Liver (tissue), 9 donors: ENCODE measurements around the gene ZNF280D. TPM values are rescaled to one million over a fixed set of nuclear protein-coding genes. Genes with fewer than 3 reads are reported as not detected.

Source experiments
- DNase-seq: peaks from one replicate; pipeline ENCODE4 v3.0.0-alpha.2; 2017; ENCODE audit warnings: low spot score
- H3K27ac ChIP-seq, 2 donors: one replicate each; pipeline ENCODE4 v1.7.0; 2013; ENCODE audit warnings: inconsistent platforms in 2 of 2, low read length in 2 of 2, control low read depth in 1 of 2, low read depth in 1 of 2, mild to moderate bottlenecking in 1 of 2
- H3K27me3 ChIP-seq, 4 donors: one replicate each; pipeline versions ENCODE4 v1.6.1 to v1.7.0; 2013; ENCODE audit warnings: low read length in 3 of 4, inconsistent platforms in 1 of 4, mild to moderate bottlenecking in 1 of 4, moderate library complexity in 1 of 4; ENCODE audit not compliant: control insufficient read depth in 4 of 4, insufficient read depth in 4 of 4
- H3K36me3 ChIP-seq, 4 donors: one replicate each; pipeline versions ENCODE4 v1.6.1 to v1.7.0; 2013; ENCODE audit warnings: low read length in 3 of 4, mild to moderate bottlenecking in 3 of 4, low read depth in 1 of 4, moderate library complexity in 1 of 4; ENCODE audit not compliant: control insufficient read depth in 4 of 4, insufficient read depth in 3 of 4
- H3K4me1 ChIP-seq, 4 donors: one replicate each; pipeline versions ENCODE4 v1.6.1 to v1.7.0; 2013; ENCODE audit warnings: low read length in 3 of 4, mild to moderate bottlenecking in 3 of 4, moderate library complexity in 1 of 4; ENCODE audit not compliant: control insufficient read depth in 4 of 4, insufficient read depth in 4 of 4
- H3K4me3 ChIP-seq, 3 donors: one replicate each; pipeline versions ENCODE4 v1.6.1 to v1.7.0; 2013; ENCODE audit warnings: low read length in 3 of 3, control low read depth in 1 of 3, low read depth in 1 of 3, mild to moderate bottlenecking in 1 of 3
- H3K9ac ChIP-seq, 2 donors: one replicate each; pipeline ENCODE4 v1.7.0; 2013; ENCODE audit warnings: low read length in 2 of 2, mild to moderate bottlenecking in 2 of 2, moderate library complexity in 2 of 2, control low read depth in 1 of 2, low read depth in 1 of 2
- H3K9me3 ChIP-seq, 4 donors: one replicate each; pipeline versions ENCODE4 v1.6.1 to v1.7.0; 2013; ENCODE audit warnings: low read length in 3 of 4; ENCODE audit not compliant: control insufficient read depth in 4 of 4
- CTCF ChIP-seq: fragments of 150-350 bp; IDR thresholded peaks from 2 replicates; pipeline ENCODE4 v1.5.1; 2017; ENCODE audit warnings: improper control_type of control experiment, low read depth, low read length; ENCODE audit not compliant: missing input control
- EGR1 ChIP-seq, 2 donors: IDR thresholded peaks; 2 replicates each; pipeline ENCODE4 v1.6.1; 2016 to 2018; ENCODE audit warnings: antibody characterized with exemption in 2 of 2, low read depth in 2 of 2
- FOXA1 ChIP-seq: IDR thresholded peaks from 2 replicates; pipeline ENCODE4 v1.6.1; 2016; ENCODE audit warnings: antibody characterized with exemption
- FOXA2 ChIP-seq: IDR thresholded peaks from 2 replicates; pipeline ENCODE4 v1.6.1; 2016; ENCODE audit warnings: antibody characterized with exemption
- GABPA ChIP-seq, 2 donors: IDR thresholded peaks in 1 of 2; conservative IDR thresholded peaks in 1 of 2; 2 replicates each; pipeline ENCODE4 v1.6.1; 2016; ENCODE audit warnings: antibody characterized with exemption in 2 of 2, mild to moderate bottlenecking in 1 of 2, moderate library complexity in 1 of 2
- HNF4A ChIP-seq, 2 donors: conservative IDR thresholded peaks; 2 replicates each; pipeline ENCODE4 v1.6.1; 2016; ENCODE audit warnings: antibody characterized with exemption in 2 of 2, mild to moderate bottlenecking in 2 of 2
- HNF4G ChIP-seq: IDR thresholded peaks from 2 replicates; pipeline ENCODE4 v1.6.1; 2016; ENCODE audit warnings: antibody characterized with exemption
- JUND ChIP-seq, 2 donors: IDR thresholded peaks; 2 replicates each; pipeline ENCODE4 v1.6.1; 2016; ENCODE audit warnings: antibody characterized with exemption in 2 of 2
- NR2F2 ChIP-seq: IDR thresholded peaks from 2 replicates; pipeline ENCODE4 v1.6.1; 2016; ENCODE audit warnings: antibody characterized with exemption
- RAD21 ChIP-seq, 2 donors: IDR thresholded peaks; 2 replicates each; pipeline ENCODE4 v1.6.1; 2016; ENCODE audit warnings: antibody characterized with exemption in 2 of 2, mild to moderate bottlenecking in 2 of 2
- REST ChIP-seq: IDR thresholded peaks from 2 replicates; pipeline ENCODE4 v1.6.1; 2016; ENCODE audit warnings: antibody characterized with exemption, mild to moderate bottlenecking
- SP1 ChIP-seq: IDR thresholded peaks from 2 replicates; pipeline ENCODE4 v1.6.1; 2018; ENCODE audit warnings: antibody characterized with exemption, mild to moderate bottlenecking
- TAF1 ChIP-seq: conservative IDR thresholded peaks from 2 replicates; pipeline ENCODE4 v1.6.1; 2016; ENCODE audit warnings: antibody characterized with exemption, mild to moderate bottlenecking
- YY1 ChIP-seq: IDR thresholded peaks from 2 replicates; pipeline ENCODE4 v1.6.1; 2016; ENCODE audit warnings: antibody characterized with exemption, mild to moderate bottlenecking
- ZBTB33 ChIP-seq: IDR thresholded peaks from 2 replicates; pipeline ENCODE4 v1.6.1; 2016; ENCODE audit warnings: antibody characterized with exemption
- WGBS: extraction: QIAGEN DNeasy Blood & Tissue Kit; methylation state at CpG from one replicate; pipeline ENCODE4 v1.1.7; 2013; 5-methylcytosine and 5-hydroxymethylcytosine counted together
- polyA plus RNA-seq, 2 donors: library from polyadenylated mRNA; stranded (reverse) in 1 of 2; unstranded in 1 of 2; fragments of 200-250 nt in 1 of 2; fragments of >200 nt in 1 of 2; fragmentation: Nextera tagmentation in 1 of 2; extraction: Ambion mirVana in 1 of 2; gene quantifications; one replicate each; pipeline versions ENCODE4 v1.2.1 to v1.2.3, GENCODE V29; 2013 to 2015
- total RNA-seq, 2 donors: library from RNA; depleted of rRNA; stranded (reverse); fragments of >200 nt; gene quantifications; one replicate each; pipeline ENCODE4 v1.2.3, GENCODE V29; 2014
- donor health status: healthy.
- donor health status: healthy.
- donor health status: healthy.
- donor health status: healthy.
- donor health status: healthy.

ZNF280D gene
- total and polyA plus RNA-seq, 4 donors, result 5.2 to 32.6 (median 18.9) TPM

GRCh38 chr15:56693761-56694160, 39.5 kb downstream of the ZNF280D start:
- TF ChIP-seq YY1 (no peak), RAD21 (IDR thresholded peaks at IDR 0.05) (no peak), FOXA2 (no peak), NR2F2 (no peak), HNF4A (conservative IDR thresholded peaks at IDR 0.05) (no peak), SP1 (no peak), TAF1 (no peak), EGR1 (IDR thresholded peaks at IDR 0.05; ENCODE audit: low read depth in 2 of 2) (no peak), CTCF (no peak)
- no peaks in the 10 kb centered on the region for H3K9me3 ChIP-seq
- no peaks in the 10 kb centered on the region for H3K27me3 ChIP-seq
- WGBS, result 86% methylated on average over 3 of the region's 3 CpGs
- no peaks in the 10 kb centered on the region for H3K4me1 ChIP-seq
- no peak overlapping the region for H3K4me3 ChIP-seq
- H3K36me3 ChIP-seq, result peaks cover 0 to 11% (median 6%) of the 10 kb centered on the region in 4 donors
- no peak for DNase-seq
- no peak overlapping the region for H3K9ac ChIP-seq
- H3K27ac ChIP-seq, result no peak overlapping the region

- no peak overlapping the region for H3K27ac ChIP-seq
- no peak for DNase-seq
- TF ChIP-seq ZBTB33, result no peak
- TF ChIP-seq CTCF, result no peak
- no peak for TF ChIP-seq HNF4A (conservative IDR thresholded peaks at IDR 0.05)
- no peak for TF ChIP-seq RAD21 (IDR thresholded peaks at IDR 0.05)
- H3K4me1 ChIP-seq, result no peaks in the 10 kb centered on the region
- 99% methylated on average over 1 of the region's 1 CpG for WGBS
- H3K9me3 ChIP-seq, result no peaks in the 10 kb centered on the region
- H3K9ac ChIP-seq, result no peak overlapping the region
- H3K27me3 ChIP-seq, result no peaks in the 10 kb centered on the region
- no peak overlapping the region for H3K4me3 ChIP-seq
- H3K36me3 ChIP-seq, result peaks cover 1 to 4% (median 3%) of the 10 kb centered on the region in 4 donors
These were observed 42.6 kb downstream of the ZNF280D start for GRCh38 chr15:56690733-56691132.

- no peak overlapping the region for H3K9ac ChIP-seq
- TF ChIP-seq JUND (IDR thresholded peaks at IDR 0.05) (no peak), TAF1 (no peak), YY1 (no peak), CTCF (no peak), FOXA1 (no peak), HNF4G (no peak), RAD21 (IDR thresholded peaks at IDR 0.05) (no peak), REST (no peak), GABPA (IDR thresholded peaks at IDR 0.05 in 1 of 2, conservative IDR thresholded peaks at IDR 0.05 in 1 of 2) (no peak), EGR1 (IDR thresholded peaks at IDR 0.05; ENCODE audit: low read depth in 2 of 2) (no peak)
These were observed 49.4 kb downstream of the ZNF280D start for GRCh38 chr15:56683908-56684307.

More at GRCh38 chr15:56683908-56684307, 49.4 kb downstream of the ZNF280D start:
- Histone ChIP-seq H3K27me3 (no peaks in the 10 kb centered on the region), H3K36me3 (peaks cover 1 to 6% (median 2%) of the 10 kb centered on the region in 4 donors), H3K4me3 (no peak overlapping the region), H3K9me3 (no peaks in the 10 kb centered on the region), H3K27ac (no peak overlapping the region), H3K4me1 (no peaks in the 10 kb centered on the region)
- DNase-seq, result no peak
- 98% methylated on average over 1 of the region's 1 CpG for WGBS
